ENCODE data around the gene ST3GAL4. TPM values are rescaled to one million over a fixed set of nuclear protein-coding genes. Genes with fewer than 3 reads are reported as not detected.
"Not testable (repeated sequence)": the region's sequence is repeated elsewhere in the genome, so short reads cannot be mapped to it uniquely, and the experiment has no call there.

Gene ST3GAL4, protein sequence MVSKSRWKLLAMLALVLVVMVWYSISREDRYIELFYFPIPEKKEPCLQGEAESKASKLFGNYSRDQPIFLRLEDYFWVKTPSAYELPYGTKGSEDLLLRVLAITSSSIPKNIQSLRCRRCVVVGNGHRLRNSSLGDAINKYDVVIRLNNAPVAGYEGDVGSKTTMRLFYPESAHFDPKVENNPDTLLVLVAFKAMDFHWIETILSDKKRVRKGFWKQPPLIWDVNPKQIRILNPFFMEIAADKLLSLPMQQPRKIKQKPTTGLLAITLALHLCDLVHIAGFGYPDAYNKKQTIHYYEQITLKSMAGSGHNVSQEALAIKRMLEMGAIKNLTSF
- polyA plus RNA-seq (2014; cell fraction: cytosol; rRNA removed): 10.9 and 11.7 TPM in 2 replicates
- polyA plus RNA-seq (2014; cell fraction: nucleus; rRNA removed): 12.8 and 13.0 TPM in 2 replicates

GRCh38 chr11:126355324-126355925, at the start of gene ST3GAL4:
ST3GAL4 (plus strand) TSS chr11:126355686; CDS start chr11:126406156, 50,470 bp downstream.
- peak; percentile 70 for DNase-seq (ENCODE audit: low spot score)

DNA sequence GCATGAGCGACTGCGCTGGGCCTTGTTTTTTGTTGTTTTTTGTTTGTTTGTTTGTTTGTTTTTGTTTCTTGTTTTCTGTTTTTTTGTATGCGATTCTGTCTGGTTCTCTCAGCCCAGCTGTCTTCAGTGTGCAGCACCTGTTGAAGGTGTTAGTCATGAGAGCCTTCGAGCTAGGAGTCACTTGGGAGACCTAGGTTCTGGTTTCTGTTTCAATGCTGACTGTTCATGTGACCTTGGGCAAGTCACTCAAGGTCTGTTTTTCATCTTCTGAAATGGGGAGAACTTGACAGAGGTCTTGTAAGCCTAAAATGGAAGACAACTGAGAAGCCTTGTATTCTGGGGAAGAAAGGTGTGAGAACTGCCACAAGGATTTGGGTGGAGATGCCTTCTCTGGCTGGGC, 49.8 kb upstream of the ST3GAL4 start:
- DNase-seq (ENCODE audit: low spot score): no peak

DNA sequence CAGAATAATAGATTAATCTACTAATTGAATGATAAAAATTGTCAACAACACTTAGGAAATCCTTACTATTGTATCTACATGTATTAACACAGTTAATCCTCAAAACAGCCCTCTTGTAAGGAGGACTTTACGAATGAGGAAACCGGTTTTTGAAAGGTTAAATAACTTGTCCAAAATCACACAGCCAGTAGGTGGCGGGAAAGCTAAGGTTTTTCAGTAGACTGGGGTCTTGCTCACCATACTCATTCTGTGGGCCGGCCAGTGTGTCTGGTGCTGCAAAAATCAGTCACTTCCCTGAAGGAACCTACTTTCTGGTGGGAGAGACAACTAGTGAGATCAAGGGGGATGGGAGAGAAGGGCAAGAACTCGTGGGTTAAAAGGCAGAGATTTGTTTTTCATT, 47.8 kb upstream of the ST3GAL4 start:
- no peak for DNase-seq (ENCODE audit: low spot score)

GRCh38 chr11:126308271-126308671, 47.2 kb upstream of the ST3GAL4 start:
- no peak for DNase-seq (ENCODE audit: low spot score)

GRCh38 chr11:126308771-126309170, 46.7 kb upstream of the ST3GAL4 start:
- not testable (repeated sequence) for DNase-seq (ENCODE audit: low spot score)

DNA sequence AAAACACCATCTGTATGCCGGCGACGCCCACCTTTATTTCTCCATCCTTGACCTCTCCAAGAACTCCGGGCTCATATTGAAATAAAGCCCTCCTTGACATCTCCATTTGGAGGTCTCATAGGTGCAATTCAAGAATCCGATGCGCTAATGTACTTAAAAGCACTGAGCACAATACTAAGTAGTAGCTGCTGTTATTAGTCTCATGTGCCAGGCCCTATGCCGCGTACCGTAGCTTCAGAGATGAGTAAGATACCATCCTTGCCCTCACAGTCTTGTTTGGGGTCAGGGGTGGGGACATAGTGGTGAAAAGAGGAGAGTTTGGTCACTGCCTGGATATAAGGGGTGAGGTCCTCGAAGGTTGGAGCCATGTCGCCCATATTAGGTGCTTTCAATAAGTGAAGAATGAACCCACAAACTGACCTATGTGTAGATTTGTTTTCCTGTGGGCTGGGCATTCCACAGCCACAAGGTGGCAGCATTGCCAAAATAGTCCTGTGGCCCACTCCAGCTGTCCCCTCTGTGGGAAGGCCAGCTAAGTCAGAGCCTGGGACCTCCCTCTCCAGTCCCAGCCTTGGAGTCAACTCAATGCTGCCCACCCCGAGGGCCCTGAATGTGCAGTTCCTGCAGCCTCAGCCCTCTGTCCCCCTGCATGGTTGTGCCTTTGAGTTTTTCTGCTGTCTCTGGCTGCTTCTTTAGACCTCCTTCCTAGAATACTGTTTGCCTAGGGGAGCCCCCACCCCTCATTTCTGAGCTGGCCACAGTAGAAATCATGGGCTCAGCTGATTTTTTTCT, 45.1 kb upstream of the ST3GAL4 start:
- DNase-seq (ENCODE audit: low spot score): peak; percentile 51

DNA sequence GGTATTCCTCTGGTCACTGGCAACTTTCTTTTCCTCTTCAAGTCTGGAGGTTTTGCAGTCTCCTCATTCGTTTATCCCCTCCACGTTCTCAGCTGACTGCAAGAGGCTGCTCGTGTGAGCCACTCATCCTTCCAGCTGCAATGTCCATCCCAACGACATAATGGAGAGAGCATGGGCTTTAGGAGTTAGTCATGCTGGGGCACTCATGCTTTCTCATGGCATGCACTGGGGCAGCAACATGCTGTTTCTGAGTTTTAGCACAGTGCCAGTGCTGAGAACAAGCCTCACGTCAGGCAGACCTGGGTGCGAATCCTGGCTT, 44.5 kb upstream of the ST3GAL4 start:
- DNase-seq (ENCODE audit: low spot score): no peak

- DNase-seq (ENCODE audit: low spot score): no peak
Observed at GRCh38 chr11:126311401-126312291, 43.8 kb upstream of the ST3GAL4 start.

- no peak for DNase-seq (ENCODE audit: low spot score)
Observed at GRCh38 chr11:126312961-126313360, 42.5 kb upstream of the ST3GAL4 start.

GRCh38 chr11:126313826-126314225, 41.7 kb upstream of the ST3GAL4 start:
- DNase-seq (ENCODE audit: low spot score): no peak

DNA sequence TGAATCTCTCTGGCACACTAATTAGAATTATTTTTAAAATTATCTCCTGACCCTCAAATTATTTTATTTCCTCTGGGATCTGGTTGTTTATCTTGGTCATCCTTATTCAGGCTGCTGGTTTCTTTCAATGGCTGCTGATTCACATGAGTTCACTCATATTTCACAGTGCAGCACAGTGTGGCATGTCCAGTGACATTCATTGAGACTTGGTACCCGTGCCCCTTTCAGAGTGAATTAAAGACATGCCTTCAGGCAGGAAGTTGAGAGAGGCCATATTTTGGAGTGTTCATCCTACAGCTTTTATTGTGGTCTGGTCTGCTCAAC, 38.1 kb upstream of the ST3GAL4 start:
- DNase-seq (ENCODE audit: low spot score): no peak

- no peak for DNase-seq (ENCODE audit: low spot score)
Observed at GRCh38 chr11:126317756-126318573, 37.5 kb upstream of the ST3GAL4 start.

- DNase-seq (ENCODE audit: low spot score): no peak
Observed at GRCh38 chr11:126318574-126319373, 36.7 kb upstream of the ST3GAL4 start.

DNA sequence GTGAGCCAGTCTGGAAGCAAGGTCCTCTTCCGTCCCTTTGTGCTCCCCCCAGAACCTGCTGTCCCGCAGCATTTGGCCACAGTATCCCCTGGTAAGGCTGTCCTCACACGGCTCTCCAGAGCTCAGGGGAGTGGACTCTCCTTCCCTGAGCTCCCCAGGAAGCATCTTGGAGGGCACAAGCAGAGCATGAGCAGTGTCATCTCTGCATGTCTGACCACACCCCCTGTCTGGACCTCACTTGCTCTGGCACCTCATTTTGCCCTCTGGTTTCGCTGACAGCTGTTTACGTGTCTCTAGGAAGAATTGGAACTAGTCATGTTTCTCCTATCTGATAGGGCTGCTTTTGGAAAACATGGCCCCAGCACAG, 36.1 kb upstream of the ST3GAL4 start:
- DNase-seq (ENCODE audit: low spot score): no peak

GRCh38 chr11:126322996-126323395, 32.5 kb upstream of the ST3GAL4 start:
- no peak for DNase-seq (ENCODE audit: low spot score)

DNA sequence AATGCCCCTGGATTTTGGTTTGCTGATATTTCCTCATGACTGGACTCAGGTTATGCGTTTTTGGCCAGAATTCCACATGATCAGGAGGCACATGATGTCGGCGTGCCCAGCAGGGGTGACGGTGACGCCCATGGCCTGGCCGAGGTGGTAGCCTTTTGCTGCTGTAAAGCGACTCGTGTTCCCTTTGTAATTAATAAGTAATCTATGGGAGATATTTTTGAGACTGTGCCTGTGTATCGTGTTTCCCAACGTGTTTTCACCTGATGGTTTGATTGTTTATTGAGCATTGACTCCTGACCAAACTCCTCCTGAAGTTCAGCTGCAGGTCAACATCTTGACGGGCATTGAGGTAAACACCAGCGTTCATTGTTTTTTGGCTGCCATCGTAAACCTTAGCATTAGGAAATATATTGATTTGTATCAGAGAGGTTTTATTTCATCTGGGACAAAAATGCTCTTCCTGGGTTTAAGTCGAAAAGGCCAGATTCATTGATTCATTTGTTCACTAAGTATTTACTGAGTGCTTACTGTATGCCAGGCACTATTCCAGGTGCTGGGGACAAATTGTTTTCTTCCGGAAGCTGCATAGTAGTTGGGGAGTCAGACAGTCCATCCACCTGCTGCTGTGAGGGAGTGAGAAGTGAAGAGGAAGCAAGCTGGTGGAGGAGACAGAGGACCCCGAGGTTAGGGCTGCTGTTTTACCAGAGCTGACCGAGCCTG, 28.0 kb upstream of the ST3GAL4 start:
- DNase-seq (ENCODE audit: low spot score): no peak

DNA sequence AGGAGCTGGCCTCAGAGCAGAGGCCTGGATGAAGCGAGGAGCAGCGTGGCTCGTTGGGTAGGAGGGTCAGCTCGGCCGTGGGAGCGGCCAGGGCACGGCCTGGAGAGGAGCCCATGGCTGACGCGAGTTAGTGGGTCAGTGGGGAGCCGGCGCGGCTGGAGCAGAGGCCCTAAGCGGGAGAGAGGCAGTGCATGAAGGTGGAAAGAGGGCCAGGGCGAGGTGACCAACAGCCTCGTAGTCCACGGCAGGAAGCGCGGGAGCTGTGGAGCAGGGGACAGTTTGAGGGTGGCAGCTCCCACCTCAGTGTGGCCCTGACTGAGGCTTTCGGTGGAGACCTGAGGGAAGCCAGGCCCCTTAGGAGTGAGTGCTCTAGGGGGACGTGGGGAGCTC, 27.5 kb upstream of the ST3GAL4 start:
- DNase-seq (ENCODE audit: low spot score): no peak

DNA sequence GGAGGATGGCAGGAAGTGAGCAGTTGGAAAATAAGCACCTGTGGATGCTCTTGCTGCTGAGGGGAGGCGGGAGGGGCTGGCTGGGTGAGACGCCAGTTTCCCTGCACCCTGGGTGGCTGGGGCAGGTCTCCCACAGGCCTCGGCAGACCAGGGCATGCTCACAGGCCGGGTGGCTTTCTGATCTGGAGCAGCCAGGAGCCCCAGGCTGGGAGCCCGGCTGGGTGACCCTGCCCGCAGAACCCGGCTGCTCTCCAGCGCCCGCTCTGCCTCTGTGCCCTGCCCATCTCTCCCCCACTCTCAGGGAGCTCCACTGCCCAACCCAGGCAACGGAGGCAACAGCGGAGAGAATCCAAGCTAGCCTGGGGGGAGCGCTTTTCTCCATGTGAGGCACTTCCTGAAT, 27.0 kb upstream of the ST3GAL4 start:
- DNase-seq (ENCODE audit: low spot score): no peak

DNA sequence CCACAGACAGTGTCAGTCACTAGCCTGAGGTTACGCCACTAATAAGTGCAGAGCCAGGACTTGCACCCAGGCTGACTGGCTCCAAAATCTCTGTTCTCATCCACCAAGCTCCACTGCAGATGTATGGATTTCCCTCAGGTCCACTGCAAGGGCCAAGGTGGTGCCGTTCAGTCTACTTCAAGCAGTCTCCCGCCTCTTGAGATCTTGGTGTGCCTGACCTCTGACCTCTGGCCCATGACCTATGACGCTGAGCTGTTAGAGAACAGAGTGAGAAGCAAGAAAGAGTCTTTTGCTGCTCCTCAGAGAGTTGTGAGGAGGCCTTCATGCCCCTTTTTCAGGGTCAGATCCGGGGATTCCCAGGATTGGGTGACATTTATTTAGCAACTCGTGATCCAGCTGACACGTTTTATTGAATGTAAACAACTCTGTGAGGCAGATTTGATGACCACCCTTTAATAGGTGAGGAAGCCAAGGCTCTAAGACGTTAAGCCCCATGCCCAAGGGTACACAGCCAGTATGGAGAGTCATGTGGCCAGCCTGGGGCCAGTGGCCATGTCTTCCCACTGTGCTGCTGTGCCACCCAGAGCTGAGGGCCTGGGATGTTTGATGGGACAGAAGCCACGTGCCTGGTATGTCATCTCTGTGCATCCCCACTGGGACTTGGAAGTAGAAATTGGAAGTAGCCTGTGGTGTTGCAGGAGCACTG, 26.4 kb upstream of the ST3GAL4 start:
- DNase-seq (ENCODE audit: low spot score): no peak
